ENCODE measurements around the gene C22orf23. TPM values are rescaled to one million over a fixed set of nuclear protein-coding genes. Genes with fewer than 3 reads are reported as not detected.
A peak's percentile ranks its signal among the peaks of the same experiment; 100 is the strongest.

The C22orf23 gene
- polyA plus RNA-seq, 1 of the 3 experiments (the other 2 are of a cell fraction) = 0.33 TPM

DNA sequence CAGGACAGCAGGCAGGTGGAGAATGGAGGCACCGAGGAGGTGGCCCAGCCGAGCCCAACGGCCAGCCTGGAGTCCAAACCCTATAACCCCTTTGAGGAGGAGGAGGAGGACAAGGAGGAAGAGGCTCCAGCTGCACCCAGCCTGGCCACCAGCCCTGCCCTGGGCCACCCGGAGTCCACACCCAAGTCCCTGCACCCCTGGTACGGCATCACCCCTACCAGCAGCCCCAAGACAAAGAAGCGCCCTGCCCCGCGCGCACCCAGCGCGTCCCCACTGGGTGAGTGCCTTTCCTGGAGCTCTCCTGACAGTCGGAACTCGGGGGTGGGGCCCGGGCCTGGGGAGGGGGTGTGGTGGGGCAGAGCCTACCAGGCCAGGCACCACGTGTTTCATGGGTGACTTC, 27.6 kb downstream of the C22orf23 start:
- POLR2A ChIA-PET = no interaction called here
- H3K36me3 ChIP-seq (replicated peaks in 1 of 2; ENCODE audit: control insufficient read depth in 1 of 2, insufficient read depth in 2 of 2, low read length in 1 of 2) = peaks cover 19 to 34% of the 10 kb centered on the region in 2 experiments

More for the DNA sequence above, 27.6 kb downstream of the C22orf23 start:
- H3K9me2 ChIP-seq = no peaks in the 10 kb centered on the region
- H3K4me1 ChIP-seq (ENCODE audit: control insufficient read depth in 1 of 2, insufficient read depth in 2 of 2, low read depth in 1 of 2, low read length in 1 of 2) = no peaks in the 10 kb centered on the region
- no peak overlapping the region for H3K4me2 ChIP-seq
- no peak for TF ChIP-seq CTCF (IDR thresholded peaks at IDR 0.05)
- no peak for TF ChIP-seq FOXM1 (IDR thresholded peaks at IDR 0.05; ENCODE audit: low read depth)
- TF ChIP-seq MAX (IDR thresholded peaks at IDR 0.05; ENCODE audit: low read depth) = no peak
- TF ChIP-seq EP300 (IDR thresholded peaks at IDR 0.05; ENCODE audit: borderline replicate concordance in 1 of 2, low read depth in 1 of 2, low read length in 1 of 2) = no peak
- TF ChIP-seq SMC3 (IDR thresholded peaks at IDR 0.05; ENCODE audit: low read depth, low read length) = no peak
- no peak for TF ChIP-seq NFIC (IDR thresholded peaks at IDR 0.05; ENCODE audit: borderline replicate concordance)
- no peak for TF ChIP-seq SIN3A (IDR thresholded peaks at IDR 0.05; ENCODE audit: borderline replicate concordance, low read depth, low read length)
- TF ChIP-seq, protein P1, sequence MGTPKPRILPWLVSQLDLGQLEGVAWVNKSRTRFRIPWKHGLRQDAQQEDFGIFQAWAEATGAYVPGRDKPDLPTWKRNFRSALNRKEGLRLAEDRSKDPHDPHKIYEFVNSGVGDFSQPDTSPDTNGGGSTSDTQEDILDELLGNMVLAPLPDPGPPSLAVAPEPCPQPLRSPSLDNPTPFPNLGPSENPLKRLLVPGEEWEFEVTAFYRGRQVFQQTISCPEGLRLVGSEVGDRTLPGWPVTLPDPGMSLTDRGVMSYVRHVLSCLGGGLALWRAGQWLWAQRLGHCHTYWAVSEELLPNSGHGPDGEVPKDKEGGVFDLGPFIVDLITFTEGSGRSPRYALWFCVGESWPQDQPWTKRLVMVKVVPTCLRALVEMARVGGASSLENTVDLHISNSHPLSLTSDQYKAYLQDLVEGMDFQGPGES (IDR thresholded peaks at IDR 0.05; ENCODE audit: low read depth, low read length) = no peak
- no peak for TF ChIP-seq PBX3 (IDR thresholded peaks at IDR 0.05)
- TF ChIP-seq, protein P2, sequence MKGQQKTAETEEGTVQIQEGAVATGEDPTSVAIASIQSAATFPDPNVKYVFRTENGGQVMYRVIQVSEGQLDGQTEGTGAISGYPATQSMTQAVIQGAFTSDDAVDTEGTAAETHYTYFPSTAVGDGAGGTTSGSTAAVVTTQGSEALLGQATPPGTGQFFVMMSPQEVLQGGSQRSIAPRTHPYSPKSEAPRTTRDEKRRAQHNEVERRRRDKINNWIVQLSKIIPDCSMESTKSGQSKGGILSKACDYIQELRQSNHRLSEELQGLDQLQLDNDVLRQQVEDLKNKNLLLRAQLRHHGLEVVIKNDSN (IDR thresholded peaks at IDR 0.05; ENCODE audit: borderline replicate concordance, low read depth) = no peak
- TF ChIP-seq TCF12 (IDR thresholded peaks at IDR 0.05) = no peak
- TF ChIP-seq RAD21 (IDR thresholded peaks at IDR 0.05; ENCODE audit: low read length) = no peak
- TF ChIP-seq GATA2 (CRISPR knock-in tag; IDR thresholded peaks at IDR 0.05) = no peak
- TF ChIP-seq, protein P3, sequence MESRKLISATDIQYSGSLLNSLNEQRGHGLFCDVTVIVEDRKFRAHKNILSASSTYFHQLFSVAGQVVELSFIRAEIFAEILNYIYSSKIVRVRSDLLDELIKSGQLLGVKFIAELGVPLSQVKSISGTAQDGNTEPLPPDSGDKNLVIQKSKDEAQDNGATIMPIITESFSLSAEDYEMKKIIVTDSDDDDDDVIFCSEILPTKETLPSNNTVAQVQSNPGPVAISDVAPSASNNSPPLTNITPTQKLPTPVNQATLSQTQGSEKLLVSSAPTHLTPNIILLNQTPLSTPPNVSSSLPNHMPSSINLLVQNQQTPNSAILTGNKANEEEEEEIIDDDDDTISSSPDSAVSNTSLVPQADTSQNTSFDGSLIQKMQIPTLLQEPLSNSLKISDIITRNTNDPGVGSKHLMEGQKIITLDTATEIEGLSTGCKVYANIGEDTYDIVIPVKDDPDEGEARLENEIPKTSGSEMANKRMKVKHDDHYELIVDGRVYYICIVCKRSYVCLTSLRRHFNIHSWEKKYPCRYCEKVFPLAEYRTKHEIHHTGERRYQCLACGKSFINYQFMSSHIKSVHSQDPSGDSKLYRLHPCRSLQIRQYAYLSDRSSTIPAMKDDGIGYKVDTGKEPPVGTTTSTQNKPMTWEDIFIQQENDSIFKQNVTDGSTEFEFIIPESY (IDR thresholded peaks at IDR 0.05; ENCODE audit: borderline replicate concordance, low read depth) = no peak
- no peak for TF ChIP-seq YY1 (IDR thresholded peaks at IDR 0.05; ENCODE audit: low read depth)
- no peak for TF ChIP-seq RFX5 (IDR thresholded peaks at IDR 0.05; ENCODE audit: low read length)
- no peak for TF ChIP-seq MEF2A (IDR thresholded peaks at IDR 0.05; ENCODE audit: borderline replicate concordance, low read depth)
- no peak for TF ChIP-seq EZH2phosphoT487 (IDR thresholded peaks at IDR 0.05; ENCODE audit: borderline replicate concordance, low read depth)
- no peak overlapping the region for H2AFZ ChIP-seq (ENCODE audit: low read depth)
- peaks cover 4% of the 10 kb centered on the region; the same call in 1 of the 2 replicates for H4K20me1 ChIP-seq (ENCODE audit: insufficient read depth)
- DNase-seq = peak; percentile 25
- H3F3A ChIP-seq (replicated peaks; ENCODE audit: insufficient read depth) = no peaks in the 10 kb centered on the region
- 97% methylated on average over 9 of the region's 15 CpGs for WGBS (ENCODE audit: low lambda C conversion rate)
- H3K9me3 ChIP-seq = no peaks in the 10 kb centered on the region
- H3K27ac ChIP-seq (ENCODE audit: low read depth in 2 of 2, low read length in 1 of 2) = no peak overlapping the region
- no peaks in the 10 kb centered on the region for H3K27me3 ChIP-seq (ENCODE audit: insufficient read depth)
- H3K9ac ChIP-seq = no peak overlapping the region
- CTCF ChIA-PET = interaction anchor here (1.0 to 3.1 kb wide), 2 partner anchors 8 to 108 kb away, joined by 4 to 10 read pairs; no protein-coding TSS in a partner anchor
- H3K4me3 ChIP-seq (ENCODE audit: low read depth in 2 of 2, low read length in 1 of 2) = no peak overlapping the region
- H3K79me2 ChIP-seq (ENCODE audit: insufficient read depth) = no peaks in the 10 kb centered on the region; the same call in 1 of the 2 replicates
